GM21360 (cell line): Measurements from ENCODE around the gene BUD31.

Experiments
- ATAC-seq: cut with Tn5 transposase; IDR thresholded peaks from one replicate; pipeline ENCODE4 v1.9.1; 2021; ENCODE audit warnings: mild to moderate bottlenecking, moderate library complexity; ENCODE audit not compliant: unreplicated experiment

Gene BUD31

DNA sequence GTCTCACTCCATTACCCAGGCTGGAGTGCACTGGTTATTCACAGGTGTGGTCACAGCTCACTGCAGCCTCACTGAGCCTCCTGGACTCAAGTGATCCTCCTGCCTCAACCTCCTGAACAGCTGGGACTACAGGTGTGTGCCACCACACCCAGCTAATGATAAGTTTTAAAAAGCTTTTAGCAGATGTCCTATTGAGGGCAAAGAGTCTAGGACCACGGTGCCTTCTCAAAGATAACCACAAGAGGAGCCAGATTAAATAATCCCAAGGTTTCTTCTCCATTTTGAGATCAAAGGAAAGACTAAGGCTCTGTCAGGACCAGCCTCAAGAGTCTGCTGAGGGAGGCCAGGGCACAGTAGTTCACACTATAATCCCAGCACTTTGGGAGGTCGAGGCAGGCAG lies 52.5 kb downstream of the BUD31 start:
- no peak for ATAC-seq

DNA sequence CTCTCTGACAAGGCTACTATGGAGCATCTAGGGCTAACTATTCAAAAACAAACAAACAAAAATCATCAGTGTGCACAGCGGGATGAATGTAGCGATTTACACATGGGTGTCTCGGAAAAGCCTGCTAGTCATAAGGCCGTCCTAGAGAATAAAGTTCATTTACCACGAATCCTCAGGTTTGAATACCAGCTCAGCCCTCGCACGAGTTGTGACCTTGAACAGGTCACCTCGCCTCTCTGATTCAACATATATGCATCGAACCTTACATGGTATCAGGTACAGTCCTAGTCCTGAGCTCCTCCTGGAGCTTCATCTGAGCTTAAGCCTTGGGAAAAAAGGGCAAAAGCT lies 56.6 kb downstream of the BUD31 start:
- peak; percentile 11 for ATAC-seq

DNA sequence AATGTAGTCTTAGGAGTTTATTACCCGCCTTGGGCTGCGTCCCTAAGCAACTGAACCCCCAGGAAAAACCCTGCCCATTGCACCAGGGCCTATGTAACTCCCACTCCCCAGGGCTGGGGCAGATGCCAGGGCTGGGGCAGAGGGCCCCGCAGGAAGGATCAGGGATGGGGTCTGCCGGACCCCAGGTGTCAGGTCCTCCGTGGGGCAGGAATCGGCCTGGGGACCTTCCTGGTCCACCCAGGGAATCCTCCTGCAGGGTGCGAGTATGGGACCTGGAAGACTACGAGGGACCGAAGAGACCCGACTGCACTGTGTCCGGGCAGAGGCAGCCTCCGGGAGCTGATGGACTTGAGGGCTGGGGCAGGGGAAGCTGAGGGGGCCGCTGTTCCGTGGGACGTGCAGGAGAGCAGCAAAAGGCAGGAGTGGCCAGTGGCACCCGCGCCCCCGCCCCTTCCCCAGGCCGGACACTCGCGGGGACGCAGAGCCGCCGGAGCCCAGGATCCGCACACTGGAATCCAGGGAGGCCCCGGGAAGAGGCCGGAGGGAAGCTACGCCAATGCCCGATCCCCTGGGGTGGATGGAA lies 59.7 kb downstream of the BUD31 start:
- no peak for ATAC-seq
